Measurements from ENCODE around the gene CASK.
A peak's percentile ranks its signal among the peaks of the same experiment; 100 is the strongest.
"Not testable (repeated sequence)": the region's sequence is repeated elsewhere in the genome, so short reads cannot be mapped to it uniquely, and the experiment has no call there.

Gene CASK

DNA sequence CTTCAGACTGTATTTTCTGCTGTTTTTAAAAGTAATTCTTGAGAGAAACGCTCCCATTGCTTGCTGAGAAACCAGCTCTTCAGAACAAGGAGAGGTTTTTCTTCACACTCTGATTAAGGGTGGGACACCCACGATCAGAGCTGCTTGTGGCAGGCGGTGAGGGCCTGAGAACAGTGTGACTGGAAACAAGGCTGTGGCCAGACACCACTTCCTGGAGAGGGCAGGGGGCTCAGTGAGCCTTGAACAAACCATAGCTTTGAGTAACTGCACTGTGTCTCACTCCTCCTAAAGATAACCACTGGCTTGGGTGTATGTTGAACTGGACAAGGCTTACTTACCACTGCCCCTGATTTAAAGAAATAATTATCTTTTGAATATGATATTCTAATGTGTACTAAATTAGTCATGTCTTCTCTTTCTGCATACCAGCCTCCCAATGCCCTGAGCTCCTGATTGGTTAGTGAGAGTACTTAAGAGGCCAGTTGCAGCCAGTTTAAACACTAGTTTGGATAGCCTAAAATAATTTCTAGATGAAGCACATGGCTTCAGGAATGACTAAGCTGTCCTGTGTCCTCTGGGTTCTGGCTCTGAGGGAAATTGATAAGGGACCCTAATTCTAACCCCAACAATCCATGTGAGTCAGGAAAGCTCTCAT is 203.1 kb downstream of the CASK start:
- TF ChIP-seq, protein P1, sequence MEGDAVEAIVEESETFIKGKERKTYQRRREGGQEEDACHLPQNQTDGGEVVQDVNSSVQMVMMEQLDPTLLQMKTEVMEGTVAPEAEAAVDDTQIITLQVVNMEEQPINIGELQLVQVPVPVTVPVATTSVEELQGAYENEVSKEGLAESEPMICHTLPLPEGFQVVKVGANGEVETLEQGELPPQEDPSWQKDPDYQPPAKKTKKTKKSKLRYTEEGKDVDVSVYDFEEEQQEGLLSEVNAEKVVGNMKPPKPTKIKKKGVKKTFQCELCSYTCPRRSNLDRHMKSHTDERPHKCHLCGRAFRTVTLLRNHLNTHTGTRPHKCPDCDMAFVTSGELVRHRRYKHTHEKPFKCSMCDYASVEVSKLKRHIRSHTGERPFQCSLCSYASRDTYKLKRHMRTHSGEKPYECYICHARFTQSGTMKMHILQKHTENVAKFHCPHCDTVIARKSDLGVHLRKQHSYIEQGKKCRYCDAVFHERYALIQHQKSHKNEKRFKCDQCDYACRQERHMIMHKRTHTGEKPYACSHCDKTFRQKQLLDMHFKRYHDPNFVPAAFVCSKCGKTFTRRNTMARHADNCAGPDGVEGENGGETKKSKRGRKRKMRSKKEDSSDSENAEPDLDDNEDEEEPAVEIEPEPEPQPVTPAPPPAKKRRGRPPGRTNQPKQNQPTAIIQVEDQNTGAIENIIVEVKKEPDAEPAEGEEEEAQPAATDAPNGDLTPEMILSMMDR (conservative IDR thresholded peaks at IDR 0.05; ENCODE audit: low read depth, low read length), result no peak
- DNase-seq (ENCODE audit: low read depth), result peak; percentile 58
- no peak overlapping the region for H3K4me3 ChIP-seq (ENCODE audit: low read depth, low read length)

DNA sequence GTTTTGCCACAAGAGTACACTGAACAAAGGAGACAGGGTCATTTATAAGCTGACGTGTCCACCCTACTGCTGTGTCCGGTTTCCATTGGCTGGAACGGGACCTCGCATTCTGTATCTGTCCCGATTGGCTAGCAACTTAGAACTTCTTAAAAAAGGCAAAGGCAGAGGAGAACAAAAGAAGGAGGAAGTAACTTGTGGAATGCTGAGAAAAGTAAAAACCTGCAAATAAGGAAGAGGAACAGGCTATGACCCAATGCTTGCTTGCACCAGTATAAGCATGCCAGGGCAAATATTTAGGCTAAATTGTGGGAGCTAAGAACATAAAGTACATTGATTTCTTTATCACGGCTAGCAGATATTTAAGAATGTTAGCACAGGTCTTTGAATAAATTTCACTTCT is 203.7 kb downstream of the CASK start:
- H3K4me3 ChIP-seq (ENCODE audit: low read depth, low read length); DNase-seq (ENCODE audit: low read depth): not testable (repeated sequence)

DNA sequence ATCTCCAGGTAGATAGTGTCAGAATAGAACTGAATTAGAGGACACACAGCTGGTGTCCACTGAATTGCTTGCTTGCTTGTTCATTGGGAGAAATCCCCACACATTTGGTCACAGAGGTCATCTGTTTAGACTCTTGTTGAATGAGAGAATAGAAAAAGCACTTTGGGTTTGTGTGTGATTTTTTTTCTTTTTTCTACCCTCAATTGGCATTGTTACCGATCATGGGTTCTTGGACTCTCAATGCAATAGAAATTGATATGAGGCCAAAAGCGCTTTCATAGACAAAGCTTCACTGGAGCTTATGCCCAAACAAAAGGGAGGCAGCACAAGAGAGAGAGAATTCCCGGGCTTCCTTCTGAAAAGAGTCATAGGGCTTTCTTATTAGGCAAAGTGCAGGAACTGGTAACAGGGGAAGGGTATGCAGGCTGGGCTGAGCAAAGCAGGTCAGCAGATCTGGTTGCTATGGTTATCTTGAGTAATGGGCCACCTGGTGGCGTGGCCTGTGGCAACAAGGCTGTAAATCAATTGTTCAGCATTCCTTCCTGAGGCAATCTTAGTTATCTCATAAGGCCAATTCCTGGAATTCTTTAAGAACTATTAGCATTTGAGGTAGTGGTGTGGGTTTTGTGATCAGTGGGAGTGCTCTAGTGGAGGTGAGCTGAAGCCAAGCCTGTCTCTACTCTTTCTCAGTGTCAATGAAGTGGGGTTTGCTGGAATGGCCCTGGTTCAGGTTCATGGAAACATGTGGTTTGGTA is 204.7 kb downstream of the CASK start:
- DNase-seq (ENCODE audit: low read depth), result peak; percentile 28
- H3K4me3 ChIP-seq (ENCODE audit: low read depth, low read length), result no peak overlapping the region
- TF ChIP-seq, protein P1 (conservative IDR thresholded peaks at IDR 0.05; ENCODE audit: low read depth, low read length), result no peak

DNA sequence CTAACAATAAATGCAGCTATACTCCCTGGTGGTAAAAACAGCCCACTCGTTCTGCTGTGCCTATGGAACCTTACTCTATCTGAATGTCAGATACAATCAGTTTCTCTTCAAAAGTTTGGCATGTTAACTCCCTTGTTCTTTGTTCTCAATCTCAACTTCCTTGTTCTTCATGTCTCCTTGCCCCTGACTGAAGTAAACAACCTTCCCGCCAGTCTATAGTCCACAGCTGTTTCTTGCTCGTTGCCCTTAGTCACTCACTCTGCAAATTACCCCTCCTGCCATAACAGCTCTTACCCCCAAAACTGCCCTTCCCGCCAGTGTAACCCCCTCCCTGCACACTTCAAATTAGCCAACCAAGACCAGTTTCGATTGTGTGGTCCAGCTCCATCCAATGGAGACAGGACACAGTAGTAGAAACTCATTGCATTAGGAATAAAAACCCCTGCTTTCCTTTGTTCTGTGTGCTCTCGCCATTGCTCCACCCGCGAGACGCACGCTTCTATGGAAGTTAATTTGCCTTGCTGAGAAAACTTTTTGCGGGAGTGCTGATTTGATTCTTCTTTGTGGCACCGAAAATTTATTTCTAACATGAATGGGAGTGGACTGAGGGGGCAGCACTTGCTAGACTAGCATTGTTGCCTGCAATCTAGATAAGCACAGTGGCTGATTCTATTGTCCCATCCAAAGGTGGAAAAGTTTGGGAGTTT is 206.4 kb downstream of the CASK start:
- no peak overlapping the region for H3K4me3 ChIP-seq (ENCODE audit: low read depth, low read length)
- DNase-seq (ENCODE audit: low read depth), result no peak
- TF ChIP-seq, protein P1 (conservative IDR thresholded peaks at IDR 0.05; ENCODE audit: low read depth, low read length), result no peak

DNA sequence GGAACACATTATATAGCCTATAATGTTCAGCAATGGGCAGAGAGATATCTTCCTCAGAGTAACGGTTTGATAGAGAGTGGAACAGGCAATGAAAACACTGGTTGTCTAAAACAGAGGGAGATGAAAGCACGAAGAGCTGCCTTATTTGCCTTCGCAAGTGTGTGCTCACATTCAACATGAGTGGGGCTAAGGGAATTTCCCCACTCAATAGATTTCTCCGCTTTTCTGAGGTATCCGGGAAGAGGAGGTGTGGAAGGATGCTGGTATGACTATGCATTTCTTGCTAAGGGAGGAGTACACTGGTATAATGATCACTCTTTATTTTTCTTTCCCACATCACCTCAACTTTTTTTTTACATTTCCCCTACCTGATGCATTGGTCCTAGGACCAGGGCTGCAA is 207.1 kb downstream of the CASK start:
- no peak for DNase-seq (ENCODE audit: low read depth)
- H3K4me3 ChIP-seq (ENCODE audit: low read depth, low read length), result no peak overlapping the region
- TF ChIP-seq, protein P1 (conservative IDR thresholded peaks at IDR 0.05; ENCODE audit: low read depth, low read length), result no peak

DNA sequence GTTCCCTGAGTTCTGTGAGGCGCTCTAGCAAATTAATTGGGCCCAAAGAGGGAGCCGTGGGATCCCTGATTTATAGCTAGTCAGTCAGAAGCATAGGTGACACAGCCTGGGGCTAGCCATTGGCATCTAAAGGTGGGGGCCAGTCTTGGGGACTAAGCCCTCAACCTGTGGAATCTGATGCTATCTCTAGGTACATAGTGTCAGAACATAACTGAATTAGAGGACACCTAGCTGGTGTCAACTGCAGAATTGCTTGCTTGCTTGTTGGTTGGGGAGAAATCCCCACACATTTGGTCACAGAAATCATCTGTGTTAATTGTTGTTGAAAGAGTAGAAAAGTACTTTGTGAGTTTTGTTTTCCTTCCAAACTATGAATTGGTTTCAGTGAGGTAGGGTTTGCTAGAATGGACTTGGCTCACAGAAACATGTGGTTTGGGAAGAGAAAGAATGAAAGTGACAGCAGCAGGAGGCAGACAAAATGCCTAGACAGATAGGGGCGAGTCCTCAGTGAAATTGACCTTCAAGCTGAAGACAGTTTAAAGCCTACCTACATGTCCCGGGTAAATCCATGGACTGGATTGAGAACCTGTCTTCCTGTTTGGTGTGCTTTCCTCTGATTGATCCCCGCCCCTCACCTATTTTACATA is 212.2 kb downstream of the CASK start:
- DNase-seq (ENCODE audit: low read depth), result no peak
- no peak overlapping the region for H3K4me3 ChIP-seq (ENCODE audit: low read depth, low read length)
- TF ChIP-seq, protein P1 (conservative IDR thresholded peaks at IDR 0.05; ENCODE audit: low read depth, low read length), result no peak

DNA sequence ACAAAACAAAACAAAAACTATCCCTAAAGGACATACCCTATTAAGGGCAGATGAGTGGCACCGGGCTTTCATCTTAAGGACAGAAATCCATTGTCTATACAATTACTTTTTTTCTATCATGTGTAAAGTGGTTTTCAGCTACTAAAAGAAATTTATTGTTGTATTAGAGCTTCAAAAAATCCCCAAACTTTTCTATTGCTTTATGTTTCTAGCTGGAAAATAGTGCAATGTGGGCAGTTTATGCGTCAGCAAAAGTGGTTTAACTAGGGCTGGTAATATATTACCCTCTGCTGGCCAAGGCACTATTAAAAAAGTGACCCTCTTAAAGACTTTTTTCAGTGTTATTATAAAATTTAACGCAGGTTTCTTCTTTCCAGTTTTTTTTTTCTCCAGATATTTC is 214.9 kb downstream of the CASK start:
- DNase-seq (ENCODE audit: low read depth), result no peak
- TF ChIP-seq, protein P1 (conservative IDR thresholded peaks at IDR 0.05; ENCODE audit: low read depth, low read length), result no peak

More for the DNA sequence above, 214.9 kb downstream of the CASK start:
- H3K4me3 ChIP-seq (ENCODE audit: low read depth, low read length), result no peak overlapping the region
